Lower lobe of right lung (tissue), 2 donors: Measurements from ENCODE around the gene SULF2. TPM values are rescaled to one million over a fixed set of nuclear protein-coding genes. Genes with fewer than 3 reads are reported as not detected.

Experiments used
- ATAC-seq, 2 donors: fragments of 200-7000 bp; cut with Tn5 transposase; one replicate each; pipeline ENCODE4 v1.9.1; 2020 to 2022; ENCODE audit warnings: mild to moderate bottlenecking in 2 of 2, moderate library complexity in 2 of 2
- DNase-seq: peaks from one replicate; pipeline ENCODE4 v3.0.0-alpha.2; 2020
- H3K27ac ChIP-seq: fragments of 200-600 bp; one replicate; pipeline ENCODE4 v1.8.0; 2022
- H3K27me3 ChIP-seq: fragments of 200-600 bp; one replicate; pipeline ENCODE4 v1.8.0; 2022; ENCODE audit warnings: low read depth
- H3K36me3 ChIP-seq: fragments of 200-600 bp; one replicate; pipeline ENCODE4 v1.8.0; 2022; ENCODE audit warnings: mild to moderate bottlenecking
- H3K4me1 ChIP-seq: fragments of 200-600 bp; one replicate; pipeline ENCODE4 v1.8.0; 2022
- H3K4me3 ChIP-seq: fragments of 200-600 bp; one replicate; pipeline ENCODE4 v1.8.0; 2022; ENCODE audit warnings: mild to moderate bottlenecking
- H3K9me3 ChIP-seq: fragments of 200-600 bp; one replicate; pipeline ENCODE4 v1.8.0; 2022
- intact Hi-C: fragments of 100-400 bp; cut with DNase I; formaldehyde crosslinking; loops from one replicate; pipeline ENCODE4 v1.11.0; 2022
- total RNA-seq: library from RNA; stranded (reverse); fragmentation: NEBNext Ultra II Directional; extraction: Animal tissue kit (Norgen Biotek cat#: 25700); gene quantifications from one replicate; pipeline ENCODE4 v1.2.1, GENCODE V29; 2021
- TF ChIP-seq, protein P1 (sequence below): fragments of 200-600 bp; IDR thresholded peaks from one replicate; pipeline ENCODE4 v1.8.0; 2022; ENCODE audit warnings: antibody characterized with exemption, mild to moderate bottlenecking
- donor health status: DM: no; HTN: yes; CAD: no; lungs with severe emphysema.

Gene SULF2
- total RNA-seq, 1 donor from 2014 or later, result 34.6 TPM

DNA sequence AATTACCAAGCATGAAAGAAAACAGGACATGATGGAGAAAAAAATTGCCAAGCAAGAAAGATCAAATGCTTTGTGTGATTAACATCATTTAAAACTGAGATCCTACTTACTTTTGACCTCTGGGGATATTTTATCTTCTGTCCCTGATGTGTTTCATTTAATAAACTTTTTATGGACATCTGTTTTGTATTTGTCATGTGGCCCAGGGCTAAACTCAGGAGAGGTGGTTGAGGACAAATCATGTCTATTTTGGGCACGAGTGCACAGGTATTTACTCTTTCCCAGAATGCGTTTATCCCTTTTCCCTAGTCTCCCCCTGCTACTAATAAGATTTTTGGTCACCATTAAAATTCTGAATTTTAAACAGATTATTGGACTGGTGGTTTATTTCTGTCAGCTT lies 155.4 kb downstream of the SULF2 start:
- H3K4me3 ChIP-seq, result no peak overlapping the region
- intact Hi-C loops, result no loop called here
- no peaks in the 10 kb centered on the region for H3K27me3 ChIP-seq
- ATAC-seq, result no peak
- no peaks in the 10 kb centered on the region for H3K4me1 ChIP-seq
- TF ChIP-seq, protein P1, sequence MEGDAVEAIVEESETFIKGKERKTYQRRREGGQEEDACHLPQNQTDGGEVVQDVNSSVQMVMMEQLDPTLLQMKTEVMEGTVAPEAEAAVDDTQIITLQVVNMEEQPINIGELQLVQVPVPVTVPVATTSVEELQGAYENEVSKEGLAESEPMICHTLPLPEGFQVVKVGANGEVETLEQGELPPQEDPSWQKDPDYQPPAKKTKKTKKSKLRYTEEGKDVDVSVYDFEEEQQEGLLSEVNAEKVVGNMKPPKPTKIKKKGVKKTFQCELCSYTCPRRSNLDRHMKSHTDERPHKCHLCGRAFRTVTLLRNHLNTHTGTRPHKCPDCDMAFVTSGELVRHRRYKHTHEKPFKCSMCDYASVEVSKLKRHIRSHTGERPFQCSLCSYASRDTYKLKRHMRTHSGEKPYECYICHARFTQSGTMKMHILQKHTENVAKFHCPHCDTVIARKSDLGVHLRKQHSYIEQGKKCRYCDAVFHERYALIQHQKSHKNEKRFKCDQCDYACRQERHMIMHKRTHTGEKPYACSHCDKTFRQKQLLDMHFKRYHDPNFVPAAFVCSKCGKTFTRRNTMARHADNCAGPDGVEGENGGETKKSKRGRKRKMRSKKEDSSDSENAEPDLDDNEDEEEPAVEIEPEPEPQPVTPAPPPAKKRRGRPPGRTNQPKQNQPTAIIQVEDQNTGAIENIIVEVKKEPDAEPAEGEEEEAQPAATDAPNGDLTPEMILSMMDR, result no peak
- no peaks in the 10 kb centered on the region for H3K9me3 ChIP-seq
- peaks cover 93% of the 10 kb centered on the region for H3K36me3 ChIP-seq
- no peak overlapping the region for H3K27ac ChIP-seq
- DNase-seq, result no peak

DNA sequence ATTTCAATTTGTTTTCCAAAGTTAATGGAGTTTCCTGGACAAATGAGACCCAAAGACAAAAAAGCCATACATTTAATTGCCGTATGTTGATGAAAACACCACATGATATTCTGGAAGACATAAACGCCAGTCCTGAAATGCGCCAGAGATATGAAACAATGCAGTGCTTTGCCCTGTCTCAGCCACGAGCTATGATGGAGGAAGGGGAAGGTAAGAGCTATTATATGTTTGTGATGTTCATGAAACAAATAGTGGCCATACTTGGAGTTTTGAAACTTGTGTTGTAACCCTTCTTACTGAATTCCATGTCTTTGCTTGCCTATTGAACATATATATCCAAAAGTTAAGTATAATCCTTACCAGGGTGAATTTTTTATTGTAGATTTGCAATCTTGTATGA lies 157.7 kb downstream of the SULF2 start:
- TF ChIP-seq, protein P1, result no peak
- DNase-seq (no peak), ATAC-seq (no peak)
- no peak overlapping the region for H3K27ac ChIP-seq
- intact Hi-C loops, result no loop called here
- H3K4me3 ChIP-seq, result no peak overlapping the region
- peaks cover 97% of the 10 kb centered on the region for H3K36me3 ChIP-seq
- no peaks in the 10 kb centered on the region for H3K4me1 ChIP-seq
- H3K27me3 ChIP-seq, result no peaks in the 10 kb centered on the region
- H3K9me3 ChIP-seq, result no peaks in the 10 kb centered on the region

GRCh38 chr20:47623206-47623605 lies 162.1 kb downstream of the SULF2 start:
- DNase-seq (no peak), ATAC-seq (no peak)
- Histone ChIP-seq H3K27ac (no peak overlapping the region), H3K36me3 (peaks cover 61% of the 10 kb centered on the region), H3K9me3 (no peaks in the 10 kb centered on the region), H3K4me1 (no peaks in the 10 kb centered on the region), H3K4me3 (no peak overlapping the region), H3K27me3 (no peaks in the 10 kb centered on the region)
- TF ChIP-seq, protein P1, result no peak
- intact Hi-C loops, result no loop called here

DNA sequence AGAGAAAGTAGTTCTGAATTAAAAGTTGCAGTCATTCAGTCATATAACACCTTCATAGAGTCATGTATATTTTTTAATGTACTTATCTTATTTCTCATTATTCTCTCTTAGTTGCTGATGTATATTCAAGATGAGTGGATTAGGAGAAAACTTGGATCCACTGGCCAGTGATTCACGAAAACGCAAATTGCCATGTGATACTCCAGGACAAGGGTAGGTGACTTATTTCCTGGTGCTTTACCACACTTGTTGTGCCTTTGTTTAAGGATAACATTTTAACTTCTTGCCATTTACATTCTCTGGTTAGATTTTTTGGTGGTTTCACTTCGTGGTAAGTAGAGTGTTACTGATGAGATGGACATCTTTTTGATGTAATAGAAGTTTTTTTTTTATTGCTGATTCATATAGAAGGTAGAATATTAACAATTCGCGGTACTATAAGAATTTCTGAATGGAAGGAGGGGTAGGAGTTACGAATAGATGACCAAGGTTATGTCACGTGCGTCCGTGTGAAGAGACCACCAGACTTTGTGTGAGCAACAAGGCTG lies 163.1 kb downstream of the SULF2 start:
- no peak for DNase-seq
- no peak overlapping the region for H3K4me3 ChIP-seq
- no peaks in the 10 kb centered on the region for H3K4me1 ChIP-seq
- peaks cover 51% of the 10 kb centered on the region for H3K36me3 ChIP-seq
- no peak overlapping the region for H3K27ac ChIP-seq
- no peaks in the 10 kb centered on the region for H3K27me3 ChIP-seq
- no peak for ATAC-seq
- intact Hi-C loops, result no loop called here
- TF ChIP-seq, protein P1, result no peak
- no peaks in the 10 kb centered on the region for H3K9me3 ChIP-seq

GRCh38 chr20:47620808-47621805 lies 164.2 kb downstream of the SULF2 start:
- DNase-seq, result no peak
- intact Hi-C loops, result no loop called here
- ATAC-seq, result no peak
- Histone ChIP-seq H3K27me3 (no peaks in the 10 kb centered on the region), H3K36me3 (peaks cover 40% of the 10 kb centered on the region), H3K4me1 (no peaks in the 10 kb centered on the region), H3K27ac (peak overlapping the region; percentile 1), H3K9me3 (no peaks in the 10 kb centered on the region), H3K4me3 (no peak overlapping the region)
- TF ChIP-seq, protein P1, result peak; percentile 90
